SK-N-MC (cell line): ENCODE results near the gene SNU13.

Source experiments
- EZH2 ChIP-seq: fragments of 200-600 bp; sonication (generic); IDR thresholded peaks from one replicate; pipeline ENCODE4 v1.6.1; 2017; ENCODE audit warnings: antibody characterized with exemption
- FOXP2 ChIP-seq: optimal IDR thresholded peaks from 2 replicates; pipeline ENCODE3; 2011; ENCODE audit warnings: mild to moderate bottlenecking, moderate library complexity; ENCODE audit not compliant: insufficient read depth; ENCODE audit errors: extremely low read length, control extremely low read depth
- POLR2AphosphoS5 ChIP-seq: IDR thresholded peaks from 2 replicates; pipeline ENCODE4 v1.6.1; 2012; ENCODE audit warnings: mild to moderate bottlenecking, low read depth, low read length, borderline replicate concordance

DNA sequence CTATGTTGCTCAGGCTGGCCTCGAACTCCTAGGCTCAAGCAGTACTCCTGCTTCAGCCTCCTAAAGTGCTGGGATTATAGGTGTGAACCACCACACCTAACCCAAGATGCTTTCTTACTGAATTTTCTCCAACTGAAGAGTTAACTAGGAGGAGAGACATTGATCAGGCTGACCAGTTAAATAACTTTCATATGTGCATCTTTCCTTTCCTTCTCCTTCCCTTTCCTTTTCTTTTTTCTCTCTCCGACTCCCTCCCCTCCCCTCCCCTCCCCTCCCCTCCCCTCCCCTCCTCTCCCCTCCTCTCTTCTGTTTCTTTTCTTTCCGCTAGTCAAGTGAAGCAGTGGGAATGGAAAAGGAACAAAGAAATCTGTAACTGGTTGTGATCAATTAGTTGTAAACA lies 40.9 kb downstream of the SNU13 start:
- TF ChIP-seq POLR2AphosphoS5: no peak
- TF ChIP-seq EZH2: no peak
- no peak for TF ChIP-seq FOXP2
